HEK293 (cell line): ENCODE results near the gene CA11.

ENCODE experiments used
- BCL6B ChIP-seq: fragments of 450-650 bp; formaldehyde crosslinking; IDR thresholded peaks from 2 replicates; pipeline ENCODE4 v1.5.1; 2017; ENCODE audit warnings: missing biosample characterization, missing genetic modification characterization
- GLI4 ChIP-seq: fragments of 450-650 bp; formaldehyde crosslinking; IDR thresholded peaks from 2 replicates; pipeline ENCODE4 v1.5.1; 2016; ENCODE audit warnings: missing biosample characterization, missing genetic modification characterization
- KLF1 ChIP-seq: fragments of 450-650 bp; formaldehyde crosslinking; IDR thresholded peaks from 2 replicates; pipeline ENCODE4 v1.5.1; 2016; ENCODE audit warnings: missing biosample characterization, missing genetic modification characterization
- KLF17 ChIP-seq: fragments of 450-650 bp; formaldehyde crosslinking; IDR thresholded peaks from 2 replicates; pipeline ENCODE4 v1.5.1; 2016; ENCODE audit warnings: missing biosample characterization, missing genetic modification characterization
- MEIS1 ChIP-seq: sonication (generic); formaldehyde crosslinking; IDR thresholded peaks from 2 replicates; pipeline ENCODE4 v1.8.1; 2022; ENCODE audit warnings: missing genetic modification reagents, mild to moderate bottlenecking, borderline replicate concordance
- MZF1 ChIP-seq: fragments of 450-650 bp; formaldehyde crosslinking; IDR thresholded peaks from 2 replicates; pipeline ENCODE4 v1.5.1; 2017; ENCODE audit warnings: missing biosample characterization, missing genetic modification characterization, borderline replicate concordance
- PRDM10 ChIP-seq: fragments of 450-650 bp; formaldehyde crosslinking; IDR thresholded peaks from 2 replicates; pipeline ENCODE4 v1.5.1; 2016; ENCODE audit warnings: missing biosample characterization, missing genetic modification characterization
- RBAK ChIP-seq: fragments of 450-650 bp; formaldehyde crosslinking; IDR thresholded peaks from 2 replicates; pipeline ENCODE4 v1.5.1; 2016; ENCODE audit warnings: missing biosample characterization, missing genetic modification characterization
- SP2 ChIP-seq: fragments of 450-650 bp; formaldehyde crosslinking; IDR thresholded peaks from 2 replicates; pipeline ENCODE4 v1.5.1; 2016; ENCODE audit warnings: missing biosample characterization, missing genetic modification characterization
- SP7 ChIP-seq: fragments of 450-650 bp; formaldehyde crosslinking; IDR thresholded peaks from 2 replicates; pipeline ENCODE4 v1.5.1; 2016; ENCODE audit warnings: missing biosample characterization, missing genetic modification characterization
- WT1 ChIP-seq: fragments of 450-650 bp; formaldehyde crosslinking; IDR thresholded peaks from 2 replicates; pipeline ENCODE4 v1.5.1; 2016; ENCODE audit warnings: missing biosample characterization, missing genetic modification characterization
- ZBTB10 ChIP-seq: fragments of 450-650 bp; formaldehyde crosslinking; IDR thresholded peaks from 2 replicates; pipeline ENCODE4 v1.5.1; 2016; ENCODE audit warnings: missing biosample characterization, missing genetic modification characterization
- ZBTB17 ChIP-seq: fragments of 450-650 bp; formaldehyde crosslinking; IDR thresholded peaks from 2 replicates; pipeline ENCODE4 v1.5.1; 2016; ENCODE audit warnings: missing biosample characterization, missing genetic modification characterization
- ZBTB8A ChIP-seq: fragments of 450-650 bp; formaldehyde crosslinking; IDR thresholded peaks from 2 replicates; pipeline ENCODE4 v1.5.1; 2016; ENCODE audit warnings: missing biosample characterization, missing genetic modification characterization
- ZFP41 ChIP-seq: fragments of 450-650 bp; formaldehyde crosslinking; IDR thresholded peaks from 2 replicates; pipeline ENCODE4 v1.5.1; 2016; ENCODE audit warnings: missing biosample characterization, missing genetic modification characterization, borderline replicate concordance
- ZNF140 ChIP-seq: fragments of 450-650 bp; formaldehyde crosslinking; IDR thresholded peaks from 2 replicates; pipeline ENCODE4 v1.5.1; 2016; ENCODE audit warnings: missing biosample characterization, missing genetic modification characterization
- ZNF148 ChIP-seq: fragments of 450-650 bp; formaldehyde crosslinking; IDR thresholded peaks from 2 replicates; pipeline ENCODE4 v1.5.0; 2017; ENCODE audit warnings: missing biosample characterization, missing genetic modification characterization, borderline replicate concordance
- ZNF248 ChIP-seq: fragments of 450-650 bp; formaldehyde crosslinking; IDR thresholded peaks from 2 replicates; pipeline ENCODE4 v1.5.1; 2017; ENCODE audit warnings: missing biosample characterization, missing genetic modification characterization
- ZNF302 ChIP-seq: fragments of 450-650 bp; formaldehyde crosslinking; IDR thresholded peaks from 2 replicates; pipeline ENCODE4 v1.5.1; 2016; ENCODE audit warnings: missing biosample characterization, missing genetic modification characterization, low read depth
- ZNF571 ChIP-seq: fragments of 450-650 bp; formaldehyde crosslinking; IDR thresholded peaks from 2 replicates; pipeline ENCODE4 v1.5.0; 2017; ENCODE audit warnings: missing biosample characterization, missing genetic modification characterization
- ZNF654 ChIP-seq: fragments of 450-650 bp; formaldehyde crosslinking; IDR thresholded peaks from 2 replicates; pipeline ENCODE4 v1.5.1; 2016; ENCODE audit warnings: low read depth, missing biosample characterization, missing genetic modification characterization
- ZNF660 ChIP-seq: fragments of 450-650 bp; IDR thresholded peaks from 2 replicates; pipeline ENCODE4 v1.5.1; 2018; ENCODE audit warnings: missing biosample characterization, mild to moderate bottlenecking, missing genetic modification characterization
- ZNF76 ChIP-seq: fragments of 450-650 bp; formaldehyde crosslinking; IDR thresholded peaks from 2 replicates; pipeline ENCODE4; 2016; ENCODE audit warnings: low read depth, missing biosample characterization, missing genetic modification characterization, borderline replicate concordance
- ZNF785 ChIP-seq: fragments of 450-650 bp; formaldehyde crosslinking; IDR thresholded peaks from 2 replicates; pipeline ENCODE4 v1.5.1; 2016; ENCODE audit warnings: missing biosample characterization, missing genetic modification characterization
- ZSCAN18 ChIP-seq: fragments of 450-650 bp; formaldehyde crosslinking; IDR thresholded peaks from 2 replicates; pipeline ENCODE4 v1.5.1; 2016; ENCODE audit warnings: missing biosample characterization, missing genetic modification characterization
- ZSCAN30 ChIP-seq: fragments of 450-650 bp; IDR thresholded peaks from 2 replicates; pipeline ENCODE4 v1.5.1; 2018; ENCODE audit warnings: missing biosample characterization, mild to moderate bottlenecking, missing genetic modification characterization, moderate library complexity

CA11 gene

GRCh38 chr19:48637948-48638830 lies 7.8 kb downstream of the CA11 start (continued):
- TF ChIP-seq GLI4 (tag by site-specific recombination) (0 out of 2 replicates have a peak, but pooled peaks have one; percentile 51), ZNF140 (tag by site-specific recombination) (no peak), ZBTB17 (tag by site-specific recombination) (peak; percentile 2; the same call in 1 of the 2 replicates), ZBTB10 (no peak; the same call in 1 of the 2 replicates), ZNF76 (tag by site-specific recombination) (0 out of 2 replicates have a peak, but pooled peaks have one; percentile 7), ZNF148 (tag by site-specific recombination) (no peak; the same call in 1 of the 2 replicates), RBAK (0 out of 2 replicates have a peak, but pooled peaks have one; percentile 11), MZF1 (tag by site-specific recombination) (no peak), ZNF571 (tag by site-specific recombination) (no peak), KLF17 (tag by site-specific recombination) (no peak), SP7 (tag by site-specific recombination) (peak; percentile 53; the same call in 1 of the 2 replicates), SP2 (tag by site-specific recombination) (no peak), PRDM10 (tag by site-specific recombination) (peak; percentile 99), WT1 (tag by site-specific recombination) (peak; percentile 6; the same call in 1 of the 2 replicates), ZSCAN18 (tag by site-specific recombination) (peak; percentile 34; the same call in 1 of the 2 replicates), ZNF302 (no peak), ZNF654 (tag by site-specific recombination) (no peak), MEIS1 (no peak), KLF1 (no peak), ZNF785 (tag by site-specific recombination) (no peak), ZNF660 (tag by site-specific recombination) (no peak), ZNF248 (tag by site-specific recombination) (no peak), ZFP41 (tag by site-specific recombination) (no peak), BCL6B (no peak; the same call in 1 of the 2 replicates), ZSCAN30 (tag by site-specific recombination) (0 out of 2 replicates have a peak, but pooled peaks have one; percentile 7), ZBTB8A (tag by site-specific recombination) (no peak)
